GM12872 (cell line): ENCODE measurements around the gene AGER.
A peak's percentile ranks its signal among the peaks of the same experiment; 100 is the strongest.

ENCODE experiments used
- CTCF ChIP-seq: IDR thresholded peaks from 3 replicates; pipeline ENCODE4 v1.5.1; 2011; ENCODE audit warnings: low read depth, mild to moderate bottlenecking, low read length, moderate library complexity; ENCODE audit not compliant: insufficient read depth

AGER gene

GRCh38 chr6:32196682-32197616 is 12.9 kb upstream of the AGER start:
- TF ChIP-seq CTCF, result peak; percentile 15; the same call in 1 of the 3 replicates

- TF ChIP-seq CTCF, result no peak
Measured at GRCh38 chr6:32195902-32196681, 12.0 kb upstream of the AGER start.

GRCh38 chr6:32195652-32195901 is 11.5 kb upstream of the AGER start:
- peak; percentile 39; the same call in 2 of the 3 replicates for TF ChIP-seq CTCF

- TF ChIP-seq CTCF, result peak; percentile 67
Measured at GRCh38 chr6:32194825-32195651, 11.0 kb upstream of the AGER start.

GRCh38 chr6:32194388-32194787 is 10.3 kb upstream of the AGER start:
- TF ChIP-seq CTCF, result no peak

- no peak for TF ChIP-seq CTCF
Measured at GRCh38 chr6:32192608-32193039, 8.6 kb upstream of the AGER start, which contains the start of gene GPSM3. Gene GPSM3 (minus strand): TSS chr6:32192643. CDS start chr6:32192513, 130 bp downstream.
